Measurements from ENCODE around the gene NCBP2L. TPM values are rescaled to one million over a fixed set of nuclear protein-coding genes. Genes with fewer than 3 reads are reported as not detected.
A peak's percentile ranks its signal among the peaks of the same experiment; 100 is the strongest.

NCBP2L gene
- total and polyA plus RNA-seq, 11 donors = not detected

GRCh38 chrX:107750263-107750662 lies 27.3 kb upstream of the NCBP2L start:
- Histone ChIP-seq H3K4me1 (peaks cover 0 to 83% (median 38%) of the 10 kb centered on the region in 12 donors), H3K9me3 (no peaks in the 10 kb centered on the region), H3K4me3 (no peak overlapping the region), H3K27ac (peak overlapping the region in 6 of 12 donors; percentile 41 to 73 (median 51)), H3K27me3 (peaks cover 0 to 11% (median 0%) of the 10 kb centered on the region in 9 donors), H3K36me3 (no peaks in the 10 kb centered on the region)
- intact Hi-C loops (cut with DNase I) = no loop called here
- 85 to 100% (median 94%) methylated on average over 6 of the region's 6 CpGs for WGBS, 4 donors
- TF ChIP-seq CTCF (IDR thresholded peaks at IDR 0.05) (no peak), POLR2A (IDR thresholded peaks at IDR 0.05) (no peak)
- DNase-seq = no peak
- no peak for ATAC-seq

GRCh38 chrX:107750861-107751445 lies 26.6 kb upstream of the NCBP2L start:
- intact Hi-C loops (cut with DNase I) = no loop called here
- no peaks in the 10 kb centered on the region for H3K9me3 ChIP-seq
- ATAC-seq = peak in 1 of 4 donors; percentile 71
- peaks cover 0 to 4% (median 0%) of the 10 kb centered on the region in 9 donors for H3K27me3 ChIP-seq
- H3K27ac ChIP-seq = peak overlapping the region in 8 of 12 donors; percentile 23 to 73 (median 56)
- WGBS, 4 donors = 40 to 73% (median 55%) methylated on average over 7 of the region's 7 CpGs
- H3K36me3 ChIP-seq = no peaks in the 10 kb centered on the region
- H3K4me3 ChIP-seq = no peak overlapping the region
- peak in 1 of 5 donors; percentile 31 for DNase-seq
- peaks cover 0 to 83% (median 41%) of the 10 kb centered on the region in 12 donors for H3K4me1 ChIP-seq
- TF ChIP-seq POLR2A (IDR thresholded peaks at IDR 0.05) (no peak), CTCF (IDR thresholded peaks at IDR 0.05) (no peak)

GRCh38 chrX:107752043-107752442 lies 25.5 kb upstream of the NCBP2L start:
- WGBS, 4 donors = 72 to 83% (median 80%) methylated on average over 3 of the region's 3 CpGs

More at GRCh38 chrX:107752043-107752442, 25.5 kb upstream of the NCBP2L start:
- Histone ChIP-seq H3K4me3 (no peak overlapping the region), H3K27me3 (peaks cover 0 to 4% (median 0%) of the 10 kb centered on the region in 9 donors), H3K27ac (peak overlapping the region in 9 of 12 donors; percentile 23 to 73 (median 52)), H3K4me1 (peaks cover 0 to 79% (median 38%) of the 10 kb centered on the region in 12 donors), H3K36me3 (no peaks in the 10 kb centered on the region), H3K9me3 (no peaks in the 10 kb centered on the region)
- intact Hi-C loops (cut with DNase I) = no loop called here
- ATAC-seq (no peak), DNase-seq (no peak)
- TF ChIP-seq POLR2A (IDR thresholded peaks at IDR 0.05) (no peak), CTCF (IDR thresholded peaks at IDR 0.05) (no peak)

Data from heart left ventricle (tissue), 16 donors.